H1 (cell line): ENCODE measurements around the gene PREX1.

Experiments
- ASH2L ChIP-seq: fragments of 200-600, 300-600 bp; sonication (generic); IDR thresholded peaks from one replicate; pipeline ENCODE4 v1.7.1; 2017; ENCODE audit warnings: low read length
- CTCF ChIP-seq, 3 experiments: IDR thresholded peaks; 1 replicate in 2 of 3; 2 replicates in 1 of 3; pipeline versions ENCODE4 v1.5.1 to v1.6.1; 2011; ENCODE audit warnings: low read length in 3 of 3, mild to moderate bottlenecking in 3 of 3, inconsistent platforms in 2 of 3, low read depth in 1 of 3, moderate library complexity in 1 of 3; ENCODE audit not compliant: insufficient read depth in 1 of 3; ENCODE audit errors: control extremely low read depth in 1 of 3
- EGR1 ChIP-seq: IDR thresholded peaks from 2 replicates; pipeline ENCODE4 v1.6.1; 2011; ENCODE audit warnings: low read depth, low read length, borderline replicate concordance

GRCh38 chr20:48694381-48694865 lies 133.4 kb downstream of the PREX1 start:
- TF ChIP-seq ASH2L, result no peak
- no peak for TF ChIP-seq CTCF (IDR thresholded peaks at IDR 0.05; ENCODE audit: control extremely low read depth in 1 of 3, insufficient read depth in 1 of 3, low read depth in 1 of 3, low read length in 3 of 3)
- TF ChIP-seq EGR1, result no peak
